SK-N-MC (cell line): Measurements from ENCODE around the gene INSIG2.

Experiments
- EZH2 ChIP-seq: fragments of 200-600 bp; sonication (generic); IDR thresholded peaks from one replicate; pipeline ENCODE4 v1.6.1; 2017; ENCODE audit warnings: antibody characterized with exemption
- POLR2AphosphoS5 ChIP-seq: IDR thresholded peaks from 2 replicates; pipeline ENCODE4 v1.6.1; 2012; ENCODE audit warnings: mild to moderate bottlenecking, low read depth, low read length, borderline replicate concordance

DNA sequence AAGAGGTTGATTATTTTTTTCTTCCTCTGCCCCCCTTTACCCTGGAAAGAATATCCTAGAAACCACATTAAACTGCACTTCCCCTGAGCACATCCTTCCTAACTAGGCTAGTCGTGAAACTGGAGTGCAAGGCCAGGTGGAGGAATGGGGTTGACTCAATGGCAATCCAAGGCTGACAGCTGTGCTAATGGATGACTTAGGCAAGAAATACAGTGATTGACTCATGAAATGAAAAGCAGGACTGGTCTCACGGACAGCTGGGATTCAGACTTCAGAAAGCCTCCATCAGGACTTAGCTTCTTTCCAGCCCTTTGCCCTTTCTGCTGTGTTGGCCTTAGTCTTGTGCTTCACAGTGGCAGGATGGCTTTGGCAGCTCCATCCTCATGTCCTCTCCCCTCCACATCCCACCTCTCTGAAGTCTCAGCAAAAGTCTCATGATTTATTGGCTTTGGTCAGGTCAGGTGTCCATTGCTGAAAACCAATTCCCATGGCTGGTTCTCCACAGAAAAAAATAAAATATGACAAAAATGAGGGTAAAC, 33.8 kb downstream of the INSIG2 start:
- TF ChIP-seq EZH2, result no peak
- TF ChIP-seq POLR2AphosphoS5, result no peak
